Measurements from ENCODE around the gene QRICH1.
A peak's percentile ranks its signal among the peaks of the same experiment; 100 is the strongest.

QRICH1 gene

DNA sequence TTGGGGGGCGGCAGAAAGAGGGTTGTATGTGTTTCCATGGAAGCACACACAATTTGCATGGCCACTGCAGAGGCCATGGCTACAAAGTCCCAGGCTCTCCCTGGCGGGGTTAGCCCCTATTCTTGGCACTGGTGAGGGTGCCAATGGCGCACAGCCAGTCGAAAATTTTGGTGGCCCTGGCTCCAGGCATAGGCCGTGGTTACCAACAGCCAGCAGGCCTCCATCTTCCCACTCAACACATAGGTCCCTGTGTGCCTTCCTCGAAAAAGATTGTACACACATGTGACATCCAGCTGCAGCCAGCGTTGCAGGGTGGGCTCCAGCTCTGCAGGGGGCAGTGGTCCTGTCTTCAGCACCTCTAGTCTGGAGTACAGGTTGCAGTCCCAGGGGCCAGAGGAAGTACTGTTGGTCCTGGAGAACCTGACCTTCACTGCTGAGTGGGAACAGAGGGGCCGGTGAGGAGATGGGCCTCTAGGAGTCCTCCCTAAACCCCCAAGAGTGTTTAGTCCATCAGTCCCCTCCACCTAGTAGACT is 96.7 kb downstream of the QRICH1 start:
- no peak for DNase-seq

DNA sequence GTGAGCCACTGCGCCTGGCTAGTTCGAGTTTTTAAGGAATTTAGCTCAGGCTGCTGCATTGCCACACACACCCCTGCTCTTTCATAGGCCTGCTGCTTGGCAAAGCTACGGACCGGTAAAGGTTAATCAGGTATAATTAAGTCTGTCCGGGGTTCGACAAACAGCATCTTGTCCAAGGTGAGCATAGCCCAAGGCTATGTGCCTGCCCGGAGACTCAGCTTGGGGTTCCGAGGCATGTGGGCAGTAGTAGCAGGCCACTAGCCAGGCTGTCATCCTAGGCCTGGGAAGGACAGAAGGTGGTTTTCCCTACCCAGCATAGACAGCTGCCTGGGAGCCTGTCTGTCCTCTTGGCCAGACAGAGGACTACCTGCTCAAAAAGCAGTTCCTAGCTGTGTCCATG is 97.2 kb downstream of the QRICH1 start:
- no peak for DNase-seq

DNA sequence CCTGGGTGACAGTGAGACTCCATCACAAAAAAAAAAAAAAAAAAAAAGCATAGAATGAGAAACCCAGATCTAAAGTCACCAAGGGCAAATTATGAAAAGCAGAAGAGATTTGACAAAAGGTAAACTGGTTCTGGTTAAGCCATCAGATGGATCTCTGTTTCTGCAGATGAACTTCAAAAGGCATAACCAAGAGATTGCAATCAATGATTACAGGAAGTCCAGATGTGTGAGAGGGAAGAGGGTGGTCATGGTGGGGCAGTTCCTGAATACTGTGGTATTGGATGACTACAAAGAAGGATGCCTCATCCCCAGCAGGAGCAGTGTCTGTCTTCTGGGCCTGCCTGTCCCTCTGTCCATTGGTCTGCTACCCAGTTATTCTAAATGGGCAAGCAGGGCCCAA is 100.0 kb downstream of the QRICH1 start:
- no peak for DNase-seq

DNA sequence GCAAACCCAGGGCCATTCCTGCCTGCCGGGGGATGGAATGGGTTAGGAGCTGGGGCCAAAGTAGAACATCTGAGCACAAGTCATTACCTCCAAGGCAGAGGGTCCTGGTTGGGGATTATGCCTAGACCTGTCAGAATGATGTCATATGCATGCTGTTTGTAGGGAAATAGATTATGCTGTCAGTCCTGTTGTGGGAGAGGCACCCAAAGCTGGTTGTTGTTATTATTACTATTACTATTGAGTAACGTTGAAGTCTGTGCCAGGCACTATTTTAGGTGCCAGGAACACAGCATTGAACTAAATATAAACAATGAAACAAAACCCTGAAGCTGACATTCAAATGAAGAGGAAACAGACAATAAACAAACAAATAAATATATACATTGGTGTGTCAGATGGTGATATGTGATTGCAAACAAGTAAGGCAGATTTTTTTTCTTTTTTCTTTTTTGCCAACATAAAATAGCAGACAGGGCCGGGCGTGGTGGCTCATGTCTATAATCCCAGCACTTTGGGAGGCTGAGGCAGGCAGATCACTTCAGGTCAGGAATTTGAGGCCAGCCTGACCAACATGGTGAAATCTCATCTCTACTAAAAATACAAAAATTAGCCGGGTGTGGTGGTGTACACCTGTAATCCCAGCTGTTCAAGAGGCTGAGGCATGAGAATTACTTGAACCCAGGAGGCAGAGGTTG is 101.9 kb downstream of the QRICH1 start:
- no peak for DNase-seq

DNA sequence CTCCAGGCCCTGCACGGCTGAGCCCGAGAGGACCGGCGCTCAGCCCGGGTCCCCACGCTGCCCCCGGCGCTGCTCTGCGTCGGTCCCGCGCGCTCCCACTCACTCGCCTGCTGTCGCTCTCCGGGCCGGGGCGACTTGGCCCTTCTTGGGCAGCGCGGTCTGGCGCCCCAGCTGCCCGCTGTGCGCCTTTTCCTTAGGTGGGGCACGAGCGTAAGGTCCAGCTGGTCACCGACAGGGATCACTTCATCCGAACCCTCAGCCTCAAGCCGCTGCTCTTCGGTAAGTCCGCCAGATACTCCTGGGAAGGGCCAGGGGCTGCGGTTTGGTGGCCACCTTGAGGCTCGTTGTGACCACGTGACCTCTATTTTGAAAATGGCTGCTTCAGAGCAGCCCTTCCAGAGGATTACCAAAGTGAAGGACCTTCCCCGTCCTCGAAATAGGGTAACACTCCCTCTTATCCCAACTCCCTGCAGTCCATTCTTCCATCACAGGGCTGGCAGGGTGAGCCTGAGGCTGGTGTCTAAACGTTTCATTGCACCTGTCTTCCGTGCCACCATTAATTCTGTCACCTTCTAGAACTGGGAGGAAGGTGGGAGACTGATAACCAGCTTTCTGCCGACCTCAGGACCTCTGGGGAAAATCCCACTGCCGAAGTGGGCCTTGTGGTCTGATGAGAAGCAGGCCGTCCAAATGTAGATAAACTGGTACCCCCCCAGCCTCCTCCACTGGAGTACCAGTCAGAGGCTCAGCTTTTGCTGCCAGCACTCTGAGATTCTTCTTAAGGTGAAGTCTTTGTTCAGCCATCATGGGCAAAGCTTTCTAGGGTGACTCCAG is 103.0 kb downstream of the QRICH1 start:
- no peak for DNase-seq

DNA sequence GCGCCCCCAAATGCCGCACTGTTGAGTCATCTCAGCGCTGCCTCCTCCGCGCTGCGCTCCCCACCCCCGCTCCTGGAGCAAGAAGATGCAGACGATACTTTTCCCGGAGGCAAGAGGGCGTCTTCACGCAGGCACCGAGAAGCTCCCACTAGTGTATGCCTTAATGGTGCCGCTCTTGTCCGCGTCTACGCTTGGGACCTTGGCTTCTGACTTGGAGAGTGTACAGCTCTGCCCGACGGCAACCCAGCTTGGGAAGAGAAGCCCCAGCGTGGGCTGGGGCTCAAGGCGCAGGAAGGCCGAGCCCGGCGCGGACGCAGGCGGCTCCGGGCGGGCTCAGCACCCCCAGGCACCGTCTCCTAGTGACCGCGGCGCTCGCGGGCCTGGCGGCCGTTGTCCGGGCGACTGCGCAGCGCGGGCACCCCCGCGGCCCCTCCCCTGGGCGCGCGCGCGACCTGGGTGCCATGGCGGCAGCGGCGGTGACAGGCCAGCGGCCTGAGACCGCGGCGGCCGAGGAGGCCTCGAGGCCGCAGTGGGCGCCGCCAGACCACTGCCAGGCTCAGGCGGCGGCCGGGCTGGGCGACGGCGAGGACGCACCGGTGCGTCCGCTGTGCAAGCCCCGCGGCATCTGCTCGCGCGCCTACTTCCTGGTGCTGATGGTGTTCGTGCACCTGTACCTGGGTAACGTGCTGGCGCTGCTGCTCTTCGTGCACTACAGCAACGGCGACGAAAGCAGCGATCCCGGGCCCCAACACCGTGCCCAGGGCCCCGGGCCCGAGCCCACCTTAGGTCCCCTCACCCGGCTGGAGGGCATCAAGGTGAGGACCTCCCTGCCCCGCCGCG is 103.9 kb downstream of the QRICH1 start, which contains the start of gene P4HTM:
Gene P4HTM (plus strand): TSS at position 446 of the 840 bp plus-strand sequence. CDS start 16 bp downstream, at position 462.
- DNase-seq, result peak; percentile 75

DNA sequence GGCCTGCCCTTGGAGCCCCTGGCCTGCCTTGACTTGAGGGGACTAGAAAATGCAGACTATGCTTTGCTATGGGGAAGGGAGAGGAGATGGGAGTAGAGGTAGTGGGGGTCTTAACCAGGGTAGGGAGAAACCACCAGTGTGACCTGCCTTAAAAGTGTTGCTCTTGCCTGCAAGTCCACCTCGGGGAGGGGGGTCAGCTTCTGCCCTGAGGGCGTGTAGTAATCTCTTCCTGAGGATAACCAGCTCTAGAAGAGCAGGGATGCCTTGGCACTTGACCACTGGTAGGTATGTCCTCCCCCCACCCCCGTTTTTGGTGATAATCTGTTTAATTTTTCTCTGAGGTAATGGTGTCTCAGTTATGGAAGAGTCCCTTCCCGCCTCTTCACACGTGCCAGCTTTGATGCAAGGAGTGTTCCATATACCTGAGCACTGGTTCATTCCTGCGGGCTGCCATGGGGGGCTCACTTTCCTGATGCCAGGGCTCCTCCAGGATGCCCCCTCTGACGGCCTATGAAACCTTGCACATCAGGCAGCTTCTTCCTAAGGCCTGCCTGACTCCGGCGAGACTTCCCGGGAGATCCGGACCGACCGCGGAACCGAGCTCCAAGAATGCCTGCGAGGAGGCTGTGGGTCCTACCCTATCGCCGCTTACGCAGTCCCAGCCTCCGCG is 104.6 kb downstream of the QRICH1 start:
- no peak for DNase-seq

DNA sequence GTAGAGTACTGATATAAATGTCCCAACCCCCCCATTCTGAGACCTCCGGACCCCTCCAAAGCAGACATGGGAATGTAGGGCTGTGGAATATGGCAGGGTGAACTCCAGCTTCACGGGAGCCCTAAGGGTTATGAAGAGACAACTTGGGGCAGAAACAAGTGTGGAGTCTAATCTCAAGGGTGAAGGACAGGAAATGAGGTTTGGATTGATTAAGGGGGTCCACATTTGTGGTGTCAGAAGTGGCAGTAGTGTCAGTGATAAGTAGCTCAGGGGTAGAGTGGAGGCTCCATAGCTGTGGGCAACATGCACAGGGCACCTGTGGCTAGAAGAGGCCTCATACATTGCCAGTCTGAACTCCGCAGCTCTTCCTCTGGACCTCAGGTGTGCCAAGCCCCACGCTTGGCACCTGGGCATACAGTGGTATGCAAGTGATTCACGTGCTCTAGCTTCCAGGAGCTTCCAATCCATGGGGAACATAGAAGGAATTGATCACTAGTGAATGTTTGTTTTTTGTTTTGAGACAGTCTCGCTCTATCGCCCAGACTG is 108.0 kb downstream of the QRICH1 start:
- no peak for DNase-seq

DNA sequence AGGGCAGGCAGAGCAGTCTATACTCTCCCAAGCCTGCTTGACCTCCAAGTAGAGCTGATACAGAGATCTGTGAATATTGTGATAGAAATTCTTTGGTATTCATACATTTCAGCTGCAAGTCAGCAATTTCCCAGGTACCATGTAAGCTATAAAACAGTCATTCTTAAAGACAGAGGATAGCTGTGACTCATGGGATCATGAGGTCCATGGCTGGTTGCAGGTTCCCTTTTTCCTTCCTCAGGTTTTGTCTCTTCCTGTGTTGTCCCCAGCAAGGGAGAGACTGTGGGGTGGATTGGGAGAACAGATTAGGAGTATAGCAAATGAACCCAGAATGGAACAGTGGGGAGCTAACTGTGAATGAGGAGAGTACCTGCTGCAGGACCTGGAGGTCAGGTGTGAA is 109.2 kb downstream of the QRICH1 start:
- DNase-seq, result no peak

DNA sequence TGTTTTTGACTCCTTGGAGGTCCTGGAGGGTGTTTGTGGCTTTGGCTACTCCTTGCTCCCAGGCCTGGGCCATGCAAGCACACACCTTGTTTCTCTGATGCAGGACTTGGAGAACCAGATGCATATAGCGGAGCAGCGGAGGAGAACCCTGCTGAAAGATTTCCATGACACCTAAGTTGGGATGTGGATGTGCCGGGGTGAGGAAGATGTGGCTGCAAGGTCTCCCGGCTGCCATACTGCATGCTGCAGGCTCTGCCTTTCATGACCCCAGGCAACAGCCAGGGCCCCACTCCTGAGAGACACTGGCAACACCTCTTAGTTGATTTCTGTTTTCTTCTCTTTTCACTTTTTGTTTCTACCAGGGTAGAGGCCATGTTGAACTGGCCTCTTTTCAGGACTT is 110.8 kb downstream of the QRICH1 start:
- no peak for DNase-seq

DNA sequence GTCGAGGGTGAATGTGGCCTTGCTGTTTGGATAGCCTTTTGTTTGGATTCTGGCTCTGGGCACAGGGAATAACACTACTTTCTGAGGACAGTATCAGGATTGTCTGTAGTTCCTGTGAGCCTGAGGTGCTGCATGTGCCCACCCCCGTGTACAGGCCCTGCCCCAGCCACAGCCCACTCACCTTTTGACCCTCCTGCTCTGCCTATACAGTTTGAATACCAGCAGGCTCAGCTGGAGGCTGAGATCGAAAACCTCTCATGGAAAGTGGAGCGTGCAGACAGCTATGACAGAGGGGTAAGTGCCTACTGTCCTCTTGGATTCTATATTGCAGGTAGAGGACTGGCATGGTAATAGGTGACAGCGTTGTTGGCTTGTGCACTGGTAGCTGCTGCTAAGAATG is 111.2 kb downstream of the QRICH1 start:
- DNase-seq, result no peak

DNA sequence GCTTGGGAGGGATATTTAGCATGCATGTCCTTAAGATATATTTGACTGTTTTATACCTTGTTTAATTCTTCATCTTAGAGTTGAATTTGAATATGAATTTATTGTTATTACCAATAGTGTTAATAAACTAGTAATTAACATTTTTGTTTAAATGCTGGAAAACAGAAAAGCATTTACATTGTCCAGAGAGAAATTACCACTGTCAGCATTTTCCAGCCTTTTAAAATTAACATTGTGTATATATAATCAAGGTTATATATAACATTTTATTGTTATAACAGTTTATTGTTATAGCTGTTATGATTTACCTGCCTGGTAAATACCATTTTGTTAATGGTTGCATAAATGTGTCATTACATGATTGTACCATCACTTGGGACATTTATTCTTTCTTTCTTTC is 111.9 kb downstream of the QRICH1 start:
- no peak for DNase-seq

DNA sequence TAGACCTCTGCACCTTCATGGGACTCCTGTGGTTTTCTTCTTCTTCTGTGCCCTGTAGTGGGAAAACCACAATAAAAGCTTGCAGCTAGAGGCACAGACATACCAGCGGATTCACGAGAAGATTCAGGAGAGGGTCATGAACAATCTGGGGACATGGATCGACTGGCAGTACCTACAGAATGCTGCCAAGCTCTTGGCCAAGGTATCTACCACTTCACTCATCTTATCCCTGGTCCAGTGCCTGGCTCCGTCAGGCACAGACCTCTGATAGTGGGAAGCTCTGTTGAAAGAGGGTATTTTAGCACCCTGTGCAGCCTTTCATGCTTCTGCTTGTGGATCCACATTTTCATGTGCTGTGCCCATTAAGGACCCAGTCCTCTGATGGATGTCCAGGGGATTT is 113.6 kb downstream of the QRICH1 start:
- DNase-seq, result no peak

All from 8988T (cell line).